Measurements from ENCODE around the gene COX7B2.

DNA sequence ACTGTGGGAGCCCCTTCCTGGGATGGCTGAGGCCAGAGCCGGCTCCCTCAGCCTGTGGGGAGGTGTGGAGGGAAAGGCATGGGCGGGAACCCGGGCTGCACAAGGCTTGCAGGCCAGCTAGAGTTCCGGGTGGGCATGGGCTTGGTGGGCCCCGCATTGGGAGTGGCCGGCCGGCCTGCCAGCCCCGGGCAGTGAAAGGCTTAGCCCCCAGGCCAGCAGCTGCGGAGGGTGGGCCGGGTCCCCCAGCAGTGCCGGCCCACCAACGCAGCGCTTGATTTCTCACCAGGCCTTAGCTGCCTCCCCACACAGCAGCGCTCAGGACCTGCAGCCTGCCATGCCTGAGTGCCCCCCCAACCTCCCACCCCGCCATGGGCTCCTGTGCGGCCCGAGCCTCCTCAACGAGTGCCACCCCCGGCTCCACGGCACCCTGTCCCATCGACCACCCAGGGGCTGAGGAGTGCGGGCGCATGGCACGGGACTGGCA is 78.0 kb downstream of the COX7B2 start:
- TF ChIP-seq EZH2 (optimal IDR thresholded peaks at IDR 0.05; ENCODE audit: low read depth, low read length) (no peak), CTCF (IDR thresholded peaks at IDR 0.05; ENCODE audit: low read length) (no peak), EZH2phosphoT487 (IDR thresholded peaks at IDR 0.05; ENCODE audit: low read length) (no peak)

All from MM.1S (cell line).